OCI-LY3 (cell line): ENCODE results near the gene DLX5.

Experiments used
- H2AFZ ChIP-seq: fragments of 200-600, 300-600 bp; shearing (Covaris generic); 2 replicates; pipeline ENCODE4 v1.6.0; 2014; ENCODE audit warnings: antibody characterized with exemption, low read depth, low read length
- H3K27ac ChIP-seq: fragments of 200-600, 300-600 bp; sonication (generic); 2 replicates; pipeline ENCODE4 v1.5.1; 2014; ENCODE audit warnings: mild to moderate bottlenecking, low read length, moderate library complexity, mixed read lengths
- H3K27me3 ChIP-seq: fragments of 200-600, 300-600 bp; sonication (generic); 2 replicates; pipeline ENCODE4 v1.6.1; 2014; ENCODE audit warnings: low read depth, low read length, mixed read lengths
- H3K36me3 ChIP-seq: fragments of 200-600, 300-600 bp; sonication (generic); replicated peaks from 2 replicates; pipeline ENCODE3; 2014; ENCODE audit warnings: low read depth, low read length, mixed read lengths
- H3K4me1 ChIP-seq: fragments of 300-600, 200-600 bp; sonication (generic); 2 replicates; pipeline ENCODE4 v1.6.1; 2014; ENCODE audit warnings: low read length, mixed read lengths
- H3K4me2 ChIP-seq: fragments of 200-600, 300-600 bp; sonication (generic); 2 replicates; pipeline ENCODE4 v1.6.1; 2014; ENCODE audit warnings: low read length, mixed read lengths
- H3K4me3 ChIP-seq: fragments of 300-600, 200-600 bp; sonication (generic); 2 replicates; pipeline ENCODE4 v1.5.1; 2014; ENCODE audit warnings: antibody characterized with exemption, mild to moderate bottlenecking, low read length, moderate library complexity
- H3K79me2 ChIP-seq: fragments of 300-600, 200-600 bp; shearing (Covaris generic); 2 replicates; pipeline ENCODE4 v1.6.1; 2014; ENCODE audit warnings: mild to moderate bottlenecking, low read length, mixed read lengths
- H3K9ac ChIP-seq: fragments of 300-600, 200-600 bp; shearing (Covaris generic); 2 replicates; pipeline ENCODE4 v1.6.0; 2014; ENCODE audit warnings: mild to moderate bottlenecking, low read length, moderate library complexity
- H3K9me3 ChIP-seq: fragments of 200-600, 300-600 bp; shearing (Covaris generic); 2 replicates; pipeline ENCODE4 v1.6.1; 2014; ENCODE audit warnings: low read length, mixed read lengths; ENCODE audit not compliant: insufficient read depth
- H4K20me1 ChIP-seq: fragments of 200-600, 300-600 bp; sonication (generic); 2 replicates; pipeline ENCODE4 v1.6.1; 2016; ENCODE audit warnings: low read length, mixed read lengths; ENCODE audit not compliant: insufficient read depth
- EZH2phosphoT487 ChIP-seq: fragments of 200-600 bp; shearing (Covaris generic); IDR thresholded peaks from 2 replicates; pipeline ENCODE4 v1.6.1; 2018; ENCODE audit warnings: antibody characterized with exemption, mixed run types, low read depth
- TF ChIP-seq, protein P1 (sequence below): fragments of 200-600, 300-600 bp; sonication (generic); IDR thresholded peaks from 2 replicates; pipeline ENCODE4 v1.5.1; 2014; ENCODE audit warnings: antibody characterized with exemption, low read length, low read depth

Gene DLX5

GRCh38 chr7:97006816-97007582 is 17.6 kb downstream of the DLX5 start:
- no peak for TF ChIP-seq EZH2phosphoT487
- TF ChIP-seq, protein P1, sequence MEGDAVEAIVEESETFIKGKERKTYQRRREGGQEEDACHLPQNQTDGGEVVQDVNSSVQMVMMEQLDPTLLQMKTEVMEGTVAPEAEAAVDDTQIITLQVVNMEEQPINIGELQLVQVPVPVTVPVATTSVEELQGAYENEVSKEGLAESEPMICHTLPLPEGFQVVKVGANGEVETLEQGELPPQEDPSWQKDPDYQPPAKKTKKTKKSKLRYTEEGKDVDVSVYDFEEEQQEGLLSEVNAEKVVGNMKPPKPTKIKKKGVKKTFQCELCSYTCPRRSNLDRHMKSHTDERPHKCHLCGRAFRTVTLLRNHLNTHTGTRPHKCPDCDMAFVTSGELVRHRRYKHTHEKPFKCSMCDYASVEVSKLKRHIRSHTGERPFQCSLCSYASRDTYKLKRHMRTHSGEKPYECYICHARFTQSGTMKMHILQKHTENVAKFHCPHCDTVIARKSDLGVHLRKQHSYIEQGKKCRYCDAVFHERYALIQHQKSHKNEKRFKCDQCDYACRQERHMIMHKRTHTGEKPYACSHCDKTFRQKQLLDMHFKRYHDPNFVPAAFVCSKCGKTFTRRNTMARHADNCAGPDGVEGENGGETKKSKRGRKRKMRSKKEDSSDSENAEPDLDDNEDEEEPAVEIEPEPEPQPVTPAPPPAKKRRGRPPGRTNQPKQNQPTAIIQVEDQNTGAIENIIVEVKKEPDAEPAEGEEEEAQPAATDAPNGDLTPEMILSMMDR = no peak
- H3K4me3 ChIP-seq = no peak overlapping the region
- no peaks in the 10 kb centered on the region for H3K79me2 ChIP-seq
- peaks cover 17% of the 10 kb centered on the region for H3K27me3 ChIP-seq
- no peaks in the 10 kb centered on the region for H3K9me3 ChIP-seq
- no peak overlapping the region for H3K4me2 ChIP-seq
- H3K9ac ChIP-seq = no peak overlapping the region
- no peaks in the 10 kb centered on the region for H3K36me3 ChIP-seq
- no peaks in the 10 kb centered on the region for H4K20me1 ChIP-seq
- H3K4me1 ChIP-seq = no peaks in the 10 kb centered on the region
- no peak overlapping the region for H2AFZ ChIP-seq
- no peak overlapping the region for H3K27ac ChIP-seq

GRCh38 chr7:97006055-97006815 is 18.4 kb downstream of the DLX5 start:
- H3K4me3 ChIP-seq = no peak overlapping the region
- H3K9me3 ChIP-seq = no peaks in the 10 kb centered on the region
- H4K20me1 ChIP-seq = no peaks in the 10 kb centered on the region
- H3K36me3 ChIP-seq = no peaks in the 10 kb centered on the region
- no peak overlapping the region for H3K27ac ChIP-seq
- TF ChIP-seq EZH2phosphoT487 = no peak
- TF ChIP-seq, protein P1 = no peak
- H3K27me3 ChIP-seq = peaks cover 9% of the 10 kb centered on the region
- no peak overlapping the region for H3K4me2 ChIP-seq
- H3K9ac ChIP-seq = no peak overlapping the region
- no peaks in the 10 kb centered on the region for H3K79me2 ChIP-seq
- no peak overlapping the region for H2AFZ ChIP-seq
- no peaks in the 10 kb centered on the region for H3K4me1 ChIP-seq

DNA sequence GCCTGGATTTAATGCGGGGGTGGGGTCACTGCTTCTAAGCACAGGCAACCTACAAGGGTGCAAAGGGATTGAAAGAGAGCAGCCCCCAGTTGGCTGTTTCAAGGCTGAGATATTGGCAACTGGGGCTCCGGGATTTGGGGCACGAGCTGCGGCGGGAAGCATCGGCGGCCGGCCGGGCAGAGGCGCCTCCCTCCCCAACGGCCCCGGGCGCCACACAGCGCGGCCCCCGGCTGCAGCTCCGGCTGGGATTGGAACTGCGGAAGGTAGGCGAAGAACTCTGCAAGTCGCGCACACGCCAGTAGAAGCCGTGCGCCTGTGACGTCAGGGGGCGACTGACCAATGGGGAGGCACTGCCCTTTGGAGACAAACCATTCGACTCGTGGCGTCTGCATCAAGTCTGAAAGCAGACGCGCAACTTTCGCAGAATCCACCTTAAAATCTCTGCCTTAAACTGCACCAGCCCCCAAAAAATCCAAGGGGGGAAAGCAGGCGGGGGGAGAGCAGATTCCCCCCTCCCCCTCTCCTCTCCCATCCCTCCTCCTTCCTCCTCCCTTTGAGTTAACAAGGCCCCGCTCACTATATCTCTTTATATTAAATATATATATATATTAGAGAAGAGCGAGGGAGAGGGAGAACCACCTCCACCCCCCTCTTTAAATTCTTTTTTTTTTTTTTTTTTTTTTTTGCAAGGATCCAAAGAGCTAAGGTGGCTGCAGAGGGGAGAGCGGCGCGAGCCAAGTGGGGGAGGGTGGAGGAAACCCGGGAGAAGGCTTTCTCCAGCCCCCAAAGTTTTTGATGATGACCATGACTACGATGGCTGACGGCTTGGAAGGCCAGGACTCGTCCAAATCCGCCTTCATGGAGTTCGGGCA is 19.2 kb downstream of the DLX5 start, which contains the start of gene DLX6:
TSS of gene DLX6 (plus strand) at position 371 of the 872 bp plus-strand sequence. CDS start at position 796, 425 bp downstream.
- Histone ChIP-seq H3K9me3 (no peaks in the 10 kb centered on the region), H3K4me1 (no peaks in the 10 kb centered on the region), H2AFZ (no peak within 1 kb of the TSS), H3K4me3 (no peak within 1 kb of the TSS), H3K9ac (no peak within 1 kb of the TSS), H4K20me1 (no peaks in the 10 kb centered on the region), H3K27me3 (peaks cover 6% of the 10 kb centered on the region), H3K36me3 (no peaks in the 10 kb centered on the region), H3K4me2 (no peak within 1 kb of the TSS), H3K79me2 (no peaks in the 10 kb centered on the region), H3K27ac (no peak within 1 kb of the TSS)
- TF ChIP-seq EZH2phosphoT487 = no peak
- TF ChIP-seq, protein P1 = no peak
